ENCODE measurements around the gene NINJ1.

- TF ChIP-seq CTCF (IDR thresholded peaks at IDR 0.05) (no peak), POLR2A (IDR thresholded peaks at IDR 0.05) (no peak)
These were observed 3.1 kb downstream of the NINJ1 start for GRCh38 chr9:93130861-93131481.

All from Peyer's patch (tissue), 4 donors.